Lower leg skin (tissue), 4 donors: ENCODE measurements around the gene CC2D2A. TPM values are rescaled to one million over a fixed set of nuclear protein-coding genes. Genes with fewer than 3 reads are reported as not detected.

Experiments used
- DNase-seq, 2 donors: peaks; one replicate each; pipeline ENCODE4 v3.0.0-alpha.2; 2019; ENCODE audit warnings: low spot score in 2 of 2
- H3K4me3 ChIP-seq: fragments of 200-600 bp; sonication (generic); 2 replicates; pipeline ENCODE4 v1.5.1; 2017; ENCODE audit warnings: mild to moderate bottlenecking, low read depth; ENCODE audit not compliant: poor library complexity, severe bottlenecking
- POLR2A ChIP-seq, 2 donors: fragments of 450-650 bp; IDR thresholded peaks; one replicate each; pipeline ENCODE4 v1.6.1; 2016 to 2017; ENCODE audit warnings: antibody characterized with exemption in 2 of 2, mild to moderate bottlenecking in 1 of 2, moderate library complexity in 1 of 2
- WGBS, 2 donors: methylation state at CpG; one replicate each; pipeline ENCODE4 v1.1.5; 2018; 5-methylcytosine and 5-hydroxymethylcytosine counted together
- intact Hi-C: fragments of 100-400 bp; cut with DNase I; formaldehyde crosslinking; loops from one replicate; pipeline ENCODE4 v1.15.0; 2023; ENCODE audit warnings: low total_unique reads
- total RNA-seq, 4 donors: library from RNA; depleted of rRNA; stranded (reverse); fragments of >200 nt; gene quantifications; one replicate each; pipeline ENCODE4 v1.1.0, GENCODE V29; 2016
- TF ChIP-seq, protein P1 (sequence below), 3 donors: fragments of 450-650 bp; IDR thresholded peaks; one replicate each; pipeline ENCODE4 v1.5.1; 2016; ENCODE audit warnings: antibody characterized with exemption in 3 of 3, mild to moderate bottlenecking in 3 of 3, moderate library complexity in 2 of 3

Gene CC2D2A
- total RNA-seq: 1 to 10 TPM; 2.1 to 6.3 (median 3.3) TPM

DNA sequence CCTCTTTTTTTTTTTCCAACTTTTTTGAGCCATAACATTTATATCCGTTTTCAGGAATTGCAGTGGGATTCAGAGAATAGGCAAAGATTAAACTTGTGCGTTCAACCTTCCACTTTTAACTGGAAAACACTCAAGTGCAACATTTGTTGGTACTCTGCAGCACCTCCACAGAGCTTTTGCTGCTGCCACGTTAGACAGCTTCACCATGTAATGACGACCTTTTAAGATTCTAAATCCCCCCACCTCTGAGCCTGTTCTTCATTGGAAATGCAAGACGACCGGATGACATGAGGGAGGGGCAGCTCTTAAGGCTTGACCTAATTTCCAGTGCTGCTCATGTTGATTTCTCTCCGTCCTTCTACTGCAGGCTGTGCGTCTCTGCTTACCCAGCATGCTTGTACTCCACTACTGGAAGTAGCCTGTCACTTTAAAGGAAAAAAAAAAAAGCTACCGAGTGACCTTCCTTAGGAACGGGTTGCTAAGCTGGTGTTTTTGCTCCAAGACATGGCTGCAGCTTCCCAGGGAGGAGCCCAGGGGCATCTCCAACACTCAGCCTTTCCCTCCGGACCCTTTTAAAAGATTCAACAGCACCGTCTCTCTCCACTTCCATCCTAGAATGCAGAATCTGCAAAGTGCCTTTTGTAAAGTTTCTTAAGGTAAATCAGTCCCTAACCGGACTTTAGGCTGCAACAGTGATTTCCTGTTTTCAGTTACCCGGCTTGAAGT is at the start of gene CC2D2A:
Gene CC2D2A, plus strand, starts transcription at position 481 of the 726 bp plus-strand sequence. CDS start 6,051 bp downstream, outside the sequence.
- TF ChIP-seq POLR2A (IDR thresholded peaks at IDR 0.05): no peak
- TF ChIP-seq, protein P1, sequence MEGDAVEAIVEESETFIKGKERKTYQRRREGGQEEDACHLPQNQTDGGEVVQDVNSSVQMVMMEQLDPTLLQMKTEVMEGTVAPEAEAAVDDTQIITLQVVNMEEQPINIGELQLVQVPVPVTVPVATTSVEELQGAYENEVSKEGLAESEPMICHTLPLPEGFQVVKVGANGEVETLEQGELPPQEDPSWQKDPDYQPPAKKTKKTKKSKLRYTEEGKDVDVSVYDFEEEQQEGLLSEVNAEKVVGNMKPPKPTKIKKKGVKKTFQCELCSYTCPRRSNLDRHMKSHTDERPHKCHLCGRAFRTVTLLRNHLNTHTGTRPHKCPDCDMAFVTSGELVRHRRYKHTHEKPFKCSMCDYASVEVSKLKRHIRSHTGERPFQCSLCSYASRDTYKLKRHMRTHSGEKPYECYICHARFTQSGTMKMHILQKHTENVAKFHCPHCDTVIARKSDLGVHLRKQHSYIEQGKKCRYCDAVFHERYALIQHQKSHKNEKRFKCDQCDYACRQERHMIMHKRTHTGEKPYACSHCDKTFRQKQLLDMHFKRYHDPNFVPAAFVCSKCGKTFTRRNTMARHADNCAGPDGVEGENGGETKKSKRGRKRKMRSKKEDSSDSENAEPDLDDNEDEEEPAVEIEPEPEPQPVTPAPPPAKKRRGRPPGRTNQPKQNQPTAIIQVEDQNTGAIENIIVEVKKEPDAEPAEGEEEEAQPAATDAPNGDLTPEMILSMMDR (IDR thresholded peaks at IDR 0.05): no peak
- WGBS, 2 donors: 4 to 6% methylated on average over 14 of the region's 14 CpGs
- intact Hi-C loops: no loop called here
- no peak for DNase-seq
- H3K4me3 ChIP-seq: peak within 1 kb of the TSS; percentile 2

DNA sequence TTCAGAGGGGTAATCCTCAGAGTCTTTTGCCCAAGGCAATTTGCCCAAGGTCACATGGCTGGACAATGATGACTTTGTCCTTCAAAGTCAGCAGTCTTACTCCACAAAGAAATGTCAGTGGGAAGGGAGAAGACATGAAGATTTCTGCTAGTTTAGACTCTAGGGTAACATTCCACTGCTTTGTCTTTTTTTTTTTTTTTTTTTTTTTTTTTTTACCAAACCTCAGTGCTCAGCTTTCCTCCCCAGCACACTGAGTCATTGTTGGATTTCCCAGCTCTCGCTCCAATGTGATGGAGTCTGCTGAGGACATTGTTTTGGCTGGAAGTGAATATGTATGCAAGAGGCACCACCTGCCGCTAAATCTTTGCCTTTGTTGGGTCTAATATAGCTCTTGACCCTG is 49.0 kb upstream of the CC2D2A start:
- TF ChIP-seq, protein P1 (IDR thresholded peaks at IDR 0.05): no peak
- no peak for TF ChIP-seq POLR2A (IDR thresholded peaks at IDR 0.05)
- intact Hi-C loops: no loop called here

DNA sequence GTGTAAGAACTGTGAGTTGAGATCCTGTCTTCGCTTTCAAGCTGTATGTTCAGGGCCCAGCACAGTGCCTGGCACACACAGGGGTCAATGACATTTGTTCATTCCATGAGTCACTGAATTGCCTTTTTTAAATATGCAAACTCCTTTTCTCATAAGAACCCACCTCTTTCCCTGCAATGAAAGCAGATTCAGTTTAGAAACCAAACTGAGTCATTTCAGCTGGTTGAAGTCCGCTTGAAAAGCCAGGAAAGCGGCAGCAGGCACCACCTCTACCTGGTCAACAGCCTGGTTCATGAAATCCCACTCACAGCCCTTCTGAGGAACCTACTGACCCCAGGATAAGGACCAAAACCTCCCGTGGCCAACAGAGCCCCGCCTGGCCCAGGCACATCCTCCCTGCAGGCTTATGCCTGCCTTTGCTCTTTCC is 46.4 kb upstream of the CC2D2A start:
- DNase-seq: no peak
- H3K4me3 ChIP-seq: no peak overlapping the region
- no peak for TF ChIP-seq POLR2A (IDR thresholded peaks at IDR 0.05)
- TF ChIP-seq, protein P1 (IDR thresholded peaks at IDR 0.05): no peak
- intact Hi-C loops: no loop called here
- WGBS, 2 donors: 73 to 78% methylated on average over 5 of the region's 5 CpGs

More for the DNA sequence above, 49.0 kb upstream of the CC2D2A start:
- 49 to 88% methylated on average over 1 to 2 of the region's 2 CpGs for WGBS, 2 donors
- no peak overlapping the region for H3K4me3 ChIP-seq
- no peak for DNase-seq

DNA sequence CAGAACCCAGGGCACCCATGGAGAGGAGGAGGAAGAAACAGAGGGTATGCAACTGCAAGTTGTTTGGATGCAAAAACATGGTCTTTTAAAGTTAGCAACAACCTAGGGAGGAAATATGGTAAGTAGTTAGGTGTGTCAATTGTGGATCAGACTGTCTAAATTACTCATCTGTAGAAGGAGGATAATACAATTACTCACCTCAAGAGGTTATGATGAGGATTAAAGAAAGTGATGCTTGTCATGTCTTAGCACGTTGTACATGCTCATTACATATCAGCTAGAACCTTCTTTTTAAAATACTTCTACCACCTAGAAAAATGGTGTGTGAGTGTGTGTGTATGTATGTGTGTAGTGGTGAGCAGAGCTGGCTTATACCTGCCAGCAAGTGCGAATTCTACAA is 44.2 kb upstream of the CC2D2A start:
- no peak overlapping the region for H3K4me3 ChIP-seq
- WGBS, 2 donors: 80% methylated on average over 2 of the region's 2 CpGs
- intact Hi-C loops: no loop called here
- no peak for TF ChIP-seq POLR2A (IDR thresholded peaks at IDR 0.05)
- TF ChIP-seq, protein P1 (IDR thresholded peaks at IDR 0.05): no peak
- DNase-seq: no peak

DNA sequence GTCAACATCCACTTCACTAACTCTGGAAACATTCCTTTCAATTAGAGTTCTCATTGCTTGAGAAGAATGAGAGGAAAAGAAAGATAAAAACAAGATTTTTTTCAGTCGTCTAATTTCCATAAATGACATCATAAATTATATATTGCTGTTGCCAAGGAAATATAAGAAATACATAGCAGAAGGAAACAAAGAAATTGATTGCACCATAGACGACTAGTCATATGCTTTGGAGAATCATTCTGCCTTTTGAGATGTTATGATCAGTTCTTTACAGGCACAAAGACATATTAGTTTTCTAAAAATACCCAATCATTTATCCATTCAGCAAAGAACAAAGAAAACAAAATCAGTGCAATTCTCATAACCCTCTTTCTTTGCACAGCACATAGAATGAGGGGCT is 42.5 kb upstream of the CC2D2A start:
- no peak for TF ChIP-seq POLR2A (IDR thresholded peaks at IDR 0.05)
- TF ChIP-seq, protein P1 (IDR thresholded peaks at IDR 0.05): no peak
- 28 to 37% methylated on average over 2 of the region's 2 CpGs for WGBS, 2 donors
- no peak overlapping the region for H3K4me3 ChIP-seq
- DNase-seq: no peak
- intact Hi-C loops: no loop called here

DNA sequence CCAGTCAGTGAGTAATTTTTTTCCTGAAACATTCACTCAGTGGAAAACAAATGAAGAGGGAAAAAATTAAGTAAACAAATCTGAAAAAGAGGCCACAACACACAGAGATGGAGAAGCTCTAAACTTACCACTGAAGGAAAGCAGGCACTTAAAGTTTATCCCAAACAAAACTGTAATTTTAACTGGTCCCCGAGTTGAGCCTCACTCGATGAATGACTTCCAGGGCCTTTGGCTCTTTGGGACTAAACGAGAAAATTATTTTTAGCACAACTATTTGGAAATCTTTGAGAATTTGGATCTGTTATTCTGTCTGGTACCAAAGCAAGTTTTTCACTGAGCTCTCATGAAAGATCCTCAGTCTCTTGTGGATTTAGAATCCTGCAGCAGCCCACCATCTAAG is 42.0 kb upstream of the CC2D2A start, which contains the start of gene C1QTNF7:
Gene C1QTNF7, plus strand, starts transcription at position 333 of the 400 bp plus-strand sequence. CDS start 7,711 bp downstream, outside the sequence.
- H3K4me3 ChIP-seq: no peak within 1 kb of the TSS
- no peak for DNase-seq
- intact Hi-C loops: no loop called here
- TF ChIP-seq, protein P1 (IDR thresholded peaks at IDR 0.05): no peak
- no peak for TF ChIP-seq POLR2A (IDR thresholded peaks at IDR 0.05)
- WGBS, 2 donors: 44 to 61% methylated on average over 3 of the region's 3 CpGs
